Liver (tissue), 3 donors: ENCODE measurements around the gene PLCB1.

ENCODE experiments used
- CTCF ChIP-seq: fragments of 150-350 bp; IDR thresholded peaks from 2 replicates; pipeline ENCODE4 v1.5.1; 2017; ENCODE audit warnings: improper control_type of control experiment, low read depth, low read length; ENCODE audit not compliant: missing input control
- RXRA ChIP-seq, 2 donors: IDR thresholded peaks; 2 replicates each; pipeline ENCODE4 v1.6.1; 2017 to 2018; ENCODE audit warnings: antibody characterized with exemption in 2 of 2, mild to moderate bottlenecking in 1 of 2
- TAF1 ChIP-seq: conservative IDR thresholded peaks from 2 replicates; pipeline ENCODE4 v1.6.1; 2016; ENCODE audit warnings: antibody characterized with exemption, mild to moderate bottlenecking
- ZBTB33 ChIP-seq: IDR thresholded peaks from 2 replicates; pipeline ENCODE4 v1.6.1; 2016; ENCODE audit warnings: antibody characterized with exemption
- donor health status: healthy.
- donor health status: healthy.

GRCh38 chr20:8535403-8536261 is 403.6 kb downstream of the PLCB1 start:
- TF ChIP-seq TAF1: no peak
- TF ChIP-seq RXRA (IDR thresholded peaks at IDR 0.05): no peak
- TF ChIP-seq ZBTB33: no peak
- TF ChIP-seq CTCF: peak; percentile 37
